K562 (cell line): ENCODE measurements around the gene GNB2. TPM values are rescaled to one million over a fixed set of nuclear protein-coding genes. Genes with fewer than 3 reads are reported as not detected.
A peak's percentile ranks its signal among the peaks of the same experiment; 100 is the strongest.

Experiments
- ATAC-seq: fragments of 200-7000 bp; cut with Tn5 transposase; 3 replicates; pipeline ENCODE4 v1.9.1; 2020; ENCODE audit warnings: moderate library complexity
- BruUV-seq: library from RNA; stranded (reverse); fragments of 400-500 nt; replicated peaks from 2 replicates; lab custom pipeline; 2021; lab: Mats Ljungman, UMichigan
- CTCF ChIA-PET: fragments of 300-600 bp; formaldehyde crosslinking; extraction: SDS; loops from one replicate; lab custom pipeline; 2021; ENCODE audit warnings: low intra/inter-chr PET ratio; lab: Yijun Ruan, JAX
- POLR2A ChIA-PET: fragments of 300-600, 350-650 bp; sonication (Branson Sonifier 250); formaldehyde crosslinking; extraction: SDS; loops from one replicate; lab custom pipeline; 2021; ENCODE audit warnings: antibody characterized with exemption, inconsistent platforms; lab: Yijun Ruan, JAX
- DNase-seq, 4 experiments: peaks; one replicate each; pipeline versions ENCODE4 v3.0.0 to v3.0.0-alpha.2; 2011 to 2018; ENCODE audit warnings: low spot score in 3 of 4, mixed read lengths in 3 of 4; ENCODE audit errors: extremely low read depth in 1 of 4
- FAIRE-seq: peaks from 2 replicates; lab custom pipeline; 2011; peaks lifted over from hg19 to GRCh38; lab: Jason Lieb, UNC
- H2AFZ ChIP-seq: 2 replicates; pipeline ENCODE4 v1.6.0; 2011; ENCODE audit warnings: low read depth, low read length, control low read depth, inconsistent platforms
- H3K27ac ChIP-seq: fragments of 200-600 bp; 3 replicates; pipeline ENCODE4 v1.8.0; 2011; ENCODE audit warnings: low read depth, mild to moderate bottlenecking, control low read depth, inconsistent platforms, low read length, moderate library complexity, mixed read lengths; ENCODE audit errors: extremely low read depth
- H3K27me3 ChIP-seq, 2 experiments: fragments of 300-600 bp in 1 of 2; 2 replicates in 1 of 2; 3 replicates in 1 of 2; pipeline versions ENCODE4 v1.6.0 to v1.8.0; 2011; ENCODE audit warnings: inconsistent platforms in 2 of 2, low read length in 2 of 2, mild to moderate bottlenecking in 1 of 2, mixed read lengths in 1 of 2, moderate library complexity in 1 of 2; ENCODE audit not compliant: control insufficient read depth in 2 of 2, insufficient read depth in 2 of 2
- H3K36me3 ChIP-seq: fragments of 300-600 bp; 3 replicates; pipeline ENCODE4 v1.8.0; 2011; ENCODE audit warnings: mild to moderate bottlenecking, low read length, inconsistent platforms; ENCODE audit not compliant: control insufficient read depth, insufficient read depth
- H3K4me1 ChIP-seq, 2 experiments: fragments of 200-600 bp in 1 of 2; replicated peaks in 1 of 2; 2 replicates in 1 of 2; 3 replicates in 1 of 2; pipeline versions ENCODE4 v1.5.1 to v1.8.0; 2011; ENCODE audit warnings: inconsistent platforms in 2 of 2, low read length in 2 of 2, mild to moderate bottlenecking in 1 of 2, mixed read lengths in 1 of 2, moderate library complexity in 1 of 2; ENCODE audit not compliant: control insufficient read depth in 2 of 2, insufficient read depth in 2 of 2
- H3K4me2 ChIP-seq: 2 replicates; pipeline ENCODE4 v1.6.1; 2011; ENCODE audit warnings: low read length, control low read depth, inconsistent platforms, mixed read lengths; ENCODE audit not compliant: insufficient read depth
- H3K4me3 ChIP-seq: fragments of 200-600 bp; sonication (generic), shearing (Covaris generic); 2 replicates; pipeline ENCODE4 v1.5.1; 2016; ENCODE audit warnings: control low read depth, inconsistent platforms
- H3K79me2 ChIP-seq: fragments of 200-600 bp; 3 replicates; pipeline ENCODE4 v1.8.0; 2011; ENCODE audit warnings: low read length, inconsistent platforms; ENCODE audit not compliant: control insufficient read depth, insufficient read depth
- H3K9ac ChIP-seq, 2 experiments: 2 replicates each; pipeline versions ENCODE4 v1.6.0 to v1.6.1; 2011; ENCODE audit warnings: low read depth in 2 of 2, low read length in 2 of 2, control low read depth in 1 of 2, inconsistent platforms in 1 of 2, mild to moderate bottlenecking in 1 of 2, mixed read lengths in 1 of 2; ENCODE audit not compliant: insufficient read depth in 1 of 2
- H3K9me1 ChIP-seq: one replicate; pipeline ENCODE4 v1.6.0; 2011; ENCODE audit warnings: inconsistent platforms, mild to moderate bottlenecking, low read length, moderate library complexity; ENCODE audit not compliant: control insufficient read depth, insufficient read depth
- H3K9me3 ChIP-seq: replicated peaks from 2 replicates; pipeline ENCODE4 v1.5.1; 2011; ENCODE audit warnings: low read depth, low read length, inconsistent platforms; ENCODE audit not compliant: control insufficient read depth, insufficient read depth
- H4K20me1 ChIP-seq: replicated peaks from 2 replicates; pipeline ENCODE4 v1.6.1; 2011; ENCODE audit warnings: low read length, inconsistent platforms, mixed read lengths; ENCODE audit not compliant: control insufficient read depth, insufficient read depth
- HDAC1 ChIP-seq, 2 experiments: fragments of 450-650 bp; IDR thresholded peaks; 2 replicates each; pipeline ENCODE4 v1.6.1; 2016 to 2017; ENCODE audit warnings: inconsistent platforms in 1 of 2, mild to moderate bottlenecking in 1 of 2, moderate library complexity in 1 of 2
- KDM5B ChIP-seq: fragments of 200-600 bp; sonication (generic); IDR thresholded peaks from 2 replicates; pipeline ENCODE4 v1.6.1; 2012; ENCODE audit warnings: low read depth, mild to moderate bottlenecking, moderate library complexity, low read length, control low read depth, inconsistent platforms; ENCODE audit not compliant: insufficient replicate concordance
- MTA1 ChIP-seq: fragments of 450-650 bp; IDR thresholded peaks from 2 replicates; pipeline ENCODE4 v1.6.1; 2017; ENCODE audit warnings: borderline replicate concordance
- MYC ChIP-seq, 2 experiments: fragments of 250-450 bp in 1 of 2; sonication (Bioruptor Pico) in 1 of 2; IDR thresholded peaks; 2 replicates each; pipeline versions ENCODE4 v1.5.1 to v1.6.1; 2012 to 2021; ENCODE audit warnings: low read depth in 2 of 2, borderline replicate concordance in 1 of 2, improper control_type of control experiment in 1 of 2, low read length in 1 of 2, mild to moderate bottlenecking in 1 of 2, moderate library complexity in 1 of 2
- ZBTB2 ChIP-seq: fragments of 450-650 bp; IDR thresholded peaks from 2 replicates; pipeline ENCODE4 v1.6.1; 2016; ENCODE audit warnings: antibody characterized with exemption
- ZNF3 ChIP-seq: fragments of 250-450 bp; sonication (Bioruptor Pico); IDR thresholded peaks from 2 replicates; pipeline ENCODE4 v1.5.0; 2021; ENCODE audit warnings: mild to moderate bottlenecking, moderate library complexity
- ZNF512 ChIP-seq: IDR thresholded peaks from 2 replicates; pipeline ENCODE4 v1.6.1; 2016; ENCODE audit warnings: missing genetic modification characterization, missing compliant biosample characterization
- WGBS: fragments of 100-300 bp; shearing (Covaris generic); methylation state at CpG from one replicate; pipeline ENCODE4 v1.1.6; 2016; ENCODE audit warnings: low coverage, mixed read lengths; ENCODE audit not compliant: insufficient coverage; ENCODE audit errors: missing lambda C conversion rate; 5-methylcytosine and 5-hydroxymethylcytosine counted together
- in situ Hi-C: fragments of 300-500 bp; cut with MboI; formaldehyde crosslinking; loops from 4 replicates; pipeline ENCODE4 v1.15.0; 2018; ENCODE audit warnings: inconsistent platforms, mixed read lengths
- intact Hi-C: fragments of 100-400 bp; cut with micrococcal nuclease; formaldehyde crosslinking; loops from 2 replicates; pipeline ENCODE4 v1.14.2; 2022
- polyA plus RNA-seq, 8 experiments: library from polyadenylated mRNA; depleted of rRNA in 4 of 8; stranded (reverse) in 5 of 8; unstranded in 3 of 8; fragments of >200 nt; fragmentation: Nextera tagmentation in 2 of 8; fragmentation: Illumina TruSeq in 1 of 8; extraction: Ambion mirVana in 2 of 8; extraction: Trizol in 1 of 8; gene quantifications; 2 replicates each; pipeline versions ENCODE4 v1.2.1 to v1.2.3, GENCODE V29; 2011 to 2014; ENCODE audit warnings: inconsistent platforms in 1 of 8, missing spikeins in 1 of 8
- total RNA-seq, 7 experiments: library from RNA; depleted of rRNA in 6 of 7; stranded (reverse); fragments of >200 nt in 6 of 7; fragmentation: Illumina TruSeq in 2 of 7; extraction: Trizol in 2 of 7; gene quantifications; 2 replicates each; pipeline versions ENCODE4 v1.2.1 to v1.2.3, GENCODE V29; 2011 to 2021; ENCODE audit warnings: low replicate concordance in 1 of 7

GNB2 gene
- total and polyA plus RNA-seq, 9 of the 15 experiments (the other 6 are each of a cell fraction or from before 2014, with no cell fraction given), result 0.65 to 320 (median 104) TPM

GRCh38 chr7:100629117-100629716, 44.3 kb upstream of the GNB2 start (continued):
- TF ChIP-seq ZNF3 (CRISPR knock-in tag) (no peak), MYC (IDR thresholded peaks at IDR 0.05; ENCODE audit: low read depth, low read length) (peak; percentile 47; the same call in 1 of the 2 replicates), MYC (CRISPR knock-in tag; IDR thresholded peaks at IDR 0.05; ENCODE audit: borderline replicate concordance, low read depth) (no peak), MTA1 (no peak)

- POLR2A ChIA-PET, result interaction anchor here (0.5 to 3.5 kb wide), 9 partner anchors 10 to 123 kb away, joined by 3 to 22 read pairs (median 3); partner anchors contain the start of gene GNB2
Measured at GRCh38 chr7:100630066-100630465, 43.5 kb upstream of the GNB2 start.

More at GRCh38 chr7:100630066-100630465, 43.5 kb upstream of the GNB2 start:
- TF ChIP-seq ZNF512, result peak; percentile 25; the same call in 1 of the 2 replicates
- 0 out of 2 replicates have a peak, but pooled peaks have one; percentile 39 for TF ChIP-seq ZBTB2
- TF ChIP-seq HDAC1 (IDR thresholded peaks at IDR 0.05), result 0 out of 4 replicates have a peak, but pooled peaks of 1 of the 2 experiments have one; percentile 11
- no peak for TF ChIP-seq KDM5B
- TF ChIP-seq, all 486 proteins: peak for 3
- no peak overlapping the region for H2AFZ ChIP-seq
- H3K79me2 ChIP-seq, result peaks cover 17% of the 10 kb centered on the region; the same call in 2 of the 3 replicates
- H3K36me3 ChIP-seq, result peaks cover 83% of the 10 kb centered on the region
- 93% methylated on average over 4 of the region's 4 CpGs for WGBS
- H3K9me3 ChIP-seq, result no peaks in the 10 kb centered on the region
- H3K4me1 ChIP-seq, result peaks cover 10 to 38% of the 10 kb centered on the region in 2 experiments
- intact Hi-C loops, result no loop called here
- H3K27me3 ChIP-seq, result no peaks in the 10 kb centered on the region
- DNase-seq, result no peak
- ATAC-seq, result no peak
- CTCF ChIA-PET, result interaction anchor here (1.2 kb wide), 1 partner anchor 61 kb away, joined by 6 read pairs; no protein-coding TSS in a partner anchor
- no peaks in the 10 kb centered on the region for H3K9me1 ChIP-seq
- FAIRE-seq, result no peak
- peaks cover 6% of the 10 kb centered on the region for H4K20me1 ChIP-seq
- H3K4me3 ChIP-seq, result no peak overlapping the region
- no peak overlapping the region for H3K9ac ChIP-seq
- in situ Hi-C loops, result no loop called here
- no TSS peak for BruUV-seq
- H3K27ac ChIP-seq, result no peak overlapping the region
- H3K4me2 ChIP-seq, result no peak overlapping the region
